K562 (cell line): ENCODE measurements around the gene GART. TPM values are rescaled to one million over a fixed set of nuclear protein-coding genes. Genes with fewer than 3 reads are reported as not detected.

Experiments used
- HDGF ChIP-seq: fragments of 450-650 bp; IDR thresholded peaks from 2 replicates; pipeline ENCODE4 v1.6.1; 2016
- LARP7 ChIP-seq: fragments of 450-650 bp; IDR thresholded peaks from 2 replicates; pipeline ENCODE4 v1.6.1; 2016
- PRPF4 ChIP-seq: fragments of 200-400 bp; formaldehyde crosslinking; IDR thresholded peaks from one replicate; pipeline ENCODE4 v1.6.1; 2017; ENCODE audit warnings: low read length, low read depth, mild to moderate bottlenecking; ENCODE audit not compliant: insufficient read depth, poor library complexity, severe bottlenecking
- XRCC5 ChIP-seq: fragments of 200-400 bp; formaldehyde crosslinking; IDR thresholded peaks from 2 replicates; pipeline ENCODE4 v1.6.1; 2017; ENCODE audit warnings: low read depth, mild to moderate bottlenecking, low read length
- YY1 ChIP-seq, 3 experiments: IDR thresholded peaks; 2 replicates each; pipeline ENCODE4 v1.6.1; 2011; ENCODE audit warnings: low read length in 2 of 3, mild to moderate bottlenecking in 2 of 3, moderate library complexity in 2 of 3, borderline replicate concordance in 1 of 3, control low read depth in 1 of 3, low read depth in 1 of 3; ENCODE audit not compliant: insufficient read depth in 3 of 3, insufficient replicate concordance in 2 of 3, control insufficient read depth in 1 of 3, insufficient read length in 1 of 3; ENCODE audit errors: extremely low read depth in 1 of 3
- ZBED1 ChIP-seq: IDR thresholded peaks from 2 replicates; pipeline ENCODE4 v1.6.1; 2014
- ZKSCAN8 ChIP-seq: fragments of 200-800 bp; sonication (Bioruptor generic); IDR thresholded peaks from 2 replicates; pipeline ENCODE4 v1.6.1; 2016; ENCODE audit warnings: missing genetic modification characterization, missing compliant biosample characterization
- ZNF586 ChIP-seq: fragments of 450-650 bp; formaldehyde crosslinking; conservative IDR thresholded peaks from 2 replicates; pipeline ENCODE4 v1.4.0; 2020; ENCODE audit warnings: mild to moderate bottlenecking, moderate library complexity
- ZNF668 ChIP-seq: fragments of 250-450 bp; sonication (Bioruptor Pico); IDR thresholded peaks from 2 replicates; pipeline ENCODE4 v1.8.0; 2022; ENCODE audit warnings: mild to moderate bottlenecking, inconsistent platforms
- ZNF75A ChIP-seq: fragments of 450-650 bp; formaldehyde crosslinking; IDR thresholded peaks from 2 replicates; pipeline ENCODE4 v1.4.0; 2020; ENCODE audit warnings: mild to moderate bottlenecking
- polyA plus RNA-seq, 8 experiments: library from polyadenylated mRNA; depleted of rRNA in 4 of 8; stranded (reverse) in 5 of 8; unstranded in 3 of 8; fragments of >200 nt; fragmentation: Nextera tagmentation in 2 of 8; fragmentation: Illumina TruSeq in 1 of 8; extraction: Ambion mirVana in 2 of 8; extraction: Trizol in 1 of 8; gene quantifications; 2 replicates each; pipeline versions ENCODE4 v1.2.1 to v1.2.3, GENCODE V29; 2011 to 2014; ENCODE audit warnings: inconsistent platforms in 1 of 8, missing spikeins in 1 of 8
- total RNA-seq, 7 experiments: library from RNA; depleted of rRNA in 6 of 7; stranded (reverse); fragments of >200 nt in 6 of 7; fragmentation: Illumina TruSeq in 2 of 7; extraction: Trizol in 2 of 7; gene quantifications; 2 replicates each; pipeline versions ENCODE4 v1.2.1 to v1.2.3, GENCODE V29; 2011 to 2021; ENCODE audit warnings: low replicate concordance in 1 of 7
- TF ChIP-seq, protein P1 (sequence below): fragments of 450-650 bp; IDR thresholded peaks from 2 replicates; pipeline ENCODE4 v1.6.1; 2016; ENCODE audit warnings: mild to moderate bottlenecking, moderate library complexity
- TF ChIP-seq, protein P2 (sequence below): fragments of 250-450 bp; sonication (Bioruptor Pico); IDR thresholded peaks from 2 replicates; pipeline ENCODE4 v1.8.0; 2021; ENCODE audit warnings: moderate library complexity, mild to moderate bottlenecking, inconsistent platforms

GART gene
- total and polyA plus RNA-seq, 9 of the 15 experiments (the other 6 are each of a cell fraction or from before 2014, with no cell fraction given): 141 to 429 (median 349) TPM

DNA sequence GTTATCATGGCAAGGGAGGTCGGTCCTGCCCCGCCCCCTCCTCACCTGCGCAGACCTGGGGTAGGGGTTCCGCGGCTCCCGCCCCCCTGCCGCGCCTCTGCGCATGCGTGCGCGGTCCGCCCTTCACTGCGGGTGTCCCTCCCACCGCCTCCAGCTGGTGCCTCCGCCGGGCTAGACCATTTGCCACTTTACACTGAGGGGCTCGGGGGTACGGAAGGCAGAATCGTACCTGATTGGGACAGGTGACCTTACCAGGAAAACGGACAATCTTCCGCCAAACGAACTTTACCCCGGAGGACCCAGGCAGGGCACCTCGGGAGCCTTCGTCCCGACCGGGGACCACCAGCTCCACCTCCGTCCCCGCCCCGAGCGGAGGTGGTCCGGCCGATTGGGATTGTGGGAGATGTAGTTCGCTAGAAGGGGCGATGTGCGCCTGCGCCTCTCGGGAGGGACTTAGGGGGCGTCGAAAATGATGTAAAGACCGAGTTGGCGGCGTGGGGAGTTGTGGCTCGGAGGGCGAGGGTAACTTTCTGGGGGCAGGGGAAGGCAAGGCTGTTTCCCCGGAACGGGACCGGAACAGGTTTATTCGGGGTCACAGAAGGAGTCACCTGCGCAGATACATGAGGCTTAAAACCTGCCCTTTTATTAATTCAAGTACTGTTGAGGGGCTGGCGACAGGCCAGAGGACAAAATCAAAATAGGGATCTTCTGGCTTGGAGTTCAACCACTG lies 50.4 kb downstream of the GART start, which contains the start of gene DNAJC28 (continued):
- TF ChIP-seq XRCC5 (0 out of 2 replicates have a peak, but pooled peaks have one; percentile 17), YY1 (IDR thresholded peaks at IDR 0.05; ENCODE audit: borderline replicate concordance in 1 of 3, control insufficient read depth in 1 of 3, extremely low read depth in 1 of 3, insufficient read depth in 3 of 3, insufficient read length in 1 of 3, insufficient replicate concordance in 2 of 3, low read depth in 1 of 3, low read length in 2 of 3) (peak in 2 of 3 experiments; percentile 37 to 43), LARP7 (peak; percentile 32; the same call in 1 of the 2 replicates), ZKSCAN8 (no peak), PRPF4 (no peak), ZBED1 (no peak), ZNF75A (CRISPR knock-in tag) (no peak), ZNF668 (CRISPR knock-in tag) (no peak), ZNF586 (no peak), HDGF (no peak)
- TF ChIP-seq, protein P1, sequence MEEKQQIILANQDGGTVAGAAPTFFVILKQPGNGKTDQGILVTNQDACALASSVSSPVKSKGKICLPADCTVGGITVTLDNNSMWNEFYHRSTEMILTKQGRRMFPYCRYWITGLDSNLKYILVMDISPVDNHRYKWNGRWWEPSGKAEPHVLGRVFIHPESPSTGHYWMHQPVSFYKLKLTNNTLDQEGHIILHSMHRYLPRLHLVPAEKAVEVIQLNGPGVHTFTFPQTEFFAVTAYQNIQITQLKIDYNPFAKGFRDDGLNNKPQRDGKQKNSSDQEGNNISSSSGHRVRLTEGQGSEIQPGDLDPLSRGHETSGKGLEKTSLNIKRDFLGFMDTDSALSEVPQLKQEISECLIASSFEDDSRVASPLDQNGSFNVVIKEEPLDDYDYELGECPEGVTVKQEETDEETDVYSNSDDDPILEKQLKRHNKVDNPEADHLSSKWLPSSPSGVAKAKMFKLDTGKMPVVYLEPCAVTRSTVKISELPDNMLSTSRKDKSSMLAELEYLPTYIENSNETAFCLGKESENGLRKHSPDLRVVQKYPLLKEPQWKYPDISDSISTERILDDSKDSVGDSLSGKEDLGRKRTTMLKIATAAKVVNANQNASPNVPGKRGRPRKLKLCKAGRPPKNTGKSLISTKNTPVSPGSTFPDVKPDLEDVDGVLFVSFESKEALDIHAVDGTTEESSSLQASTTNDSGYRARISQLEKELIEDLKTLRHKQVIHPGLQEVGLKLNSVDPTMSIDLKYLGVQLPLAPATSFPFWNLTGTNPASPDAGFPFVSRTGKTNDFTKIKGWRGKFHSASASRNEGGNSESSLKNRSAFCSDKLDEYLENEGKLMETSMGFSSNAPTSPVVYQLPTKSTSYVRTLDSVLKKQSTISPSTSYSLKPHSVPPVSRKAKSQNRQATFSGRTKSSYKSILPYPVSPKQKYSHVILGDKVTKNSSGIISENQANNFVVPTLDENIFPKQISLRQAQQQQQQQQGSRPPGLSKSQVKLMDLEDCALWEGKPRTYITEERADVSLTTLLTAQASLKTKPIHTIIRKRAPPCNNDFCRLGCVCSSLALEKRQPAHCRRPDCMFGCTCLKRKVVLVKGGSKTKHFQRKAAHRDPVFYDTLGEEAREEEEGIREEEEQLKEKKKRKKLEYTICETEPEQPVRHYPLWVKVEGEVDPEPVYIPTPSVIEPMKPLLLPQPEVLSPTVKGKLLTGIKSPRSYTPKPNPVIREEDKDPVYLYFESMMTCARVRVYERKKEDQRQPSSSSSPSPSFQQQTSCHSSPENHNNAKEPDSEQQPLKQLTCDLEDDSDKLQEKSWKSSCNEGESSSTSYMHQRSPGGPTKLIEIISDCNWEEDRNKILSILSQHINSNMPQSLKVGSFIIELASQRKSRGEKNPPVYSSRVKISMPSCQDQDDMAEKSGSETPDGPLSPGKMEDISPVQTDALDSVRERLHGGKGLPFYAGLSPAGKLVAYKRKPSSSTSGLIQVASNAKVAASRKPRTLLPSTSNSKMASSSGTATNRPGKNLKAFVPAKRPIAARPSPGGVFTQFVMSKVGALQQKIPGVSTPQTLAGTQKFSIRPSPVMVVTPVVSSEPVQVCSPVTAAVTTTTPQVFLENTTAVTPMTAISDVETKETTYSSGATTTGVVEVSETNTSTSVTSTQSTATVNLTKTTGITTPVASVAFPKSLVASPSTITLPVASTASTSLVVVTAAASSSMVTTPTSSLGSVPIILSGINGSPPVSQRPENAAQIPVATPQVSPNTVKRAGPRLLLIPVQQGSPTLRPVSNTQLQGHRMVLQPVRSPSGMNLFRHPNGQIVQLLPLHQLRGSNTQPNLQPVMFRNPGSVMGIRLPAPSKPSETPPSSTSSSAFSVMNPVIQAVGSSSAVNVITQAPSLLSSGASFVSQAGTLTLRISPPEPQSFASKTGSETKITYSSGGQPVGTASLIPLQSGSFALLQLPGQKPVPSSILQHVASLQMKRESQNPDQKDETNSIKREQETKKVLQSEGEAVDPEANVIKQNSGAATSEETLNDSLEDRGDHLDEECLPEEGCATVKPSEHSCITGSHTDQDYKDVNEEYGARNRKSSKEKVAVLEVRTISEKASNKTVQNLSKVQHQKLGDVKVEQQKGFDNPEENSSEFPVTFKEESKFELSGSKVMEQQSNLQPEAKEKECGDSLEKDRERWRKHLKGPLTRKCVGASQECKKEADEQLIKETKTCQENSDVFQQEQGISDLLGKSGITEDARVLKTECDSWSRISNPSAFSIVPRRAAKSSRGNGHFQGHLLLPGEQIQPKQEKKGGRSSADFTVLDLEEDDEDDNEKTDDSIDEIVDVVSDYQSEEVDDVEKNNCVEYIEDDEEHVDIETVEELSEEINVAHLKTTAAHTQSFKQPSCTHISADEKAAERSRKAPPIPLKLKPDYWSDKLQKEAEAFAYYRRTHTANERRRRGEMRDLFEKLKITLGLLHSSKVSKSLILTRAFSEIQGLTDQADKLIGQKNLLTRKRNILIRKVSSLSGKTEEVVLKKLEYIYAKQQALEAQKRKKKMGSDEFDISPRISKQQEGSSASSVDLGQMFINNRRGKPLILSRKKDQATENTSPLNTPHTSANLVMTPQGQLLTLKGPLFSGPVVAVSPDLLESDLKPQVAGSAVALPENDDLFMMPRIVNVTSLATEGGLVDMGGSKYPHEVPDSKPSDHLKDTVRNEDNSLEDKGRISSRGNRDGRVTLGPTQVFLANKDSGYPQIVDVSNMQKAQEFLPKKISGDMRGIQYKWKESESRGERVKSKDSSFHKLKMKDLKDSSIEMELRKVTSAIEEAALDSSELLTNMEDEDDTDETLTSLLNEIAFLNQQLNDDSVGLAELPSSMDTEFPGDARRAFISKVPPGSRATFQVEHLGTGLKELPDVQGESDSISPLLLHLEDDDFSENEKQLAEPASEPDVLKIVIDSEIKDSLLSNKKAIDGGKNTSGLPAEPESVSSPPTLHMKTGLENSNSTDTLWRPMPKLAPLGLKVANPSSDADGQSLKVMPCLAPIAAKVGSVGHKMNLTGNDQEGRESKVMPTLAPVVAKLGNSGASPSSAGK: peak; percentile 80
- TF ChIP-seq, protein P2, sequence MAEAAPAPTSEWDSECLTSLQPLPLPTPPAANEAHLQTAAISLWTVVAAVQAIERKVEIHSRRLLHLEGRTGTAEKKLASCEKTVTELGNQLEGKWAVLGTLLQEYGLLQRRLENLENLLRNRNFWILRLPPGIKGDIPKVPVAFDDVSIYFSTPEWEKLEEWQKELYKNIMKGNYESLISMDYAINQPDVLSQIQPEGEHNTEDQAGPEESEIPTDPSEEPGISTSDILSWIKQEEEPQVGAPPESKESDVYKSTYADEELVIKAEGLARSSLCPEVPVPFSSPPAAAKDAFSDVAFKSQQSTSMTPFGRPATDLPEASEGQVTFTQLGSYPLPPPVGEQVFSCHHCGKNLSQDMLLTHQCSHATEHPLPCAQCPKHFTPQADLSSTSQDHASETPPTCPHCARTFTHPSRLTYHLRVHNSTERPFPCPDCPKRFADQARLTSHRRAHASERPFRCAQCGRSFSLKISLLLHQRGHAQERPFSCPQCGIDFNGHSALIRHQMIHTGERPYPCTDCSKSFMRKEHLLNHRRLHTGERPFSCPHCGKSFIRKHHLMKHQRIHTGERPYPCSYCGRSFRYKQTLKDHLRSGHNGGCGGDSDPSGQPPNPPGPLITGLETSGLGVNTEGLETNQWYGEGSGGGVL (CRISPR knock-in tag): no peak
